ENCODE results near the gene SPEM1.

DNA sequence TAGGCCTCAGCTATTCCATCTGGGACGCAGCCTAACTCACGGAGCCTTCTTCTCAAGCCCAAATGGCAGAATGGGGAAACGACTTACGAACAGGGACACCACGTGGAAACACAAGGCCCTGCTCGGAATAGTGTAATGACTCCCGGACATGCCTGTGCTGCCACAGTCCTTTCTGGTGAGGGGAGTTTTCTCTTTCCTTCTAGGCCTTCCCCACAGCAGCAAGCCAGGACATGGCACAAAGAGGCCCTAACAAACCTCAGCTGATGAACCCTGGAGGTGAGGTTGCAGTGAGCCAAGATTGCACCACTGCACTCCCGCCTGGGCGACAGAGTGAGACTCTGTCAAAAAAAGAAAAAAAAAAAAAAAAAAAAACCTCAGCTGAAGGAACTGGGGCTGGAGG is 44.0 kb downstream of the SPEM1 start:
- TF ChIP-seq, protein P1, sequence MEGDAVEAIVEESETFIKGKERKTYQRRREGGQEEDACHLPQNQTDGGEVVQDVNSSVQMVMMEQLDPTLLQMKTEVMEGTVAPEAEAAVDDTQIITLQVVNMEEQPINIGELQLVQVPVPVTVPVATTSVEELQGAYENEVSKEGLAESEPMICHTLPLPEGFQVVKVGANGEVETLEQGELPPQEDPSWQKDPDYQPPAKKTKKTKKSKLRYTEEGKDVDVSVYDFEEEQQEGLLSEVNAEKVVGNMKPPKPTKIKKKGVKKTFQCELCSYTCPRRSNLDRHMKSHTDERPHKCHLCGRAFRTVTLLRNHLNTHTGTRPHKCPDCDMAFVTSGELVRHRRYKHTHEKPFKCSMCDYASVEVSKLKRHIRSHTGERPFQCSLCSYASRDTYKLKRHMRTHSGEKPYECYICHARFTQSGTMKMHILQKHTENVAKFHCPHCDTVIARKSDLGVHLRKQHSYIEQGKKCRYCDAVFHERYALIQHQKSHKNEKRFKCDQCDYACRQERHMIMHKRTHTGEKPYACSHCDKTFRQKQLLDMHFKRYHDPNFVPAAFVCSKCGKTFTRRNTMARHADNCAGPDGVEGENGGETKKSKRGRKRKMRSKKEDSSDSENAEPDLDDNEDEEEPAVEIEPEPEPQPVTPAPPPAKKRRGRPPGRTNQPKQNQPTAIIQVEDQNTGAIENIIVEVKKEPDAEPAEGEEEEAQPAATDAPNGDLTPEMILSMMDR (IDR thresholded peaks at IDR 0.05; ENCODE audit: low read depth, low read length): no peak
- no peak for TF ChIP-seq EZH2phosphoT487 (IDR thresholded peaks at IDR 0.05; ENCODE audit: low read depth)
